ENCODE results near the gene SLC15A1. TPM values are rescaled to one million over a fixed set of nuclear protein-coding genes. Genes with fewer than 3 reads are reported as not detected.

The SLC15A1 gene
- total RNA-seq, 1 experiment from 2014 or later = 2.6 TPM

GRCh38 chr13:98772794-98773452 lies 20.5 kb upstream of the SLC15A1 start:
- H3K4me3 ChIP-seq (replicated peaks in 1 of 2; ENCODE audit: low read depth in 1 of 2, low read length in 2 of 2) = no peak overlapping the region
- H3K27me3 ChIP-seq (ENCODE audit: insufficient read depth, low read length) = no peaks in the 10 kb centered on the region
- H4K20me1 ChIP-seq (ENCODE audit: insufficient read depth) = no peaks in the 10 kb centered on the region
- peaks cover 15 to 27% of the 10 kb centered on the region in 2 experiments for H3K4me1 ChIP-seq (ENCODE audit: control insufficient read depth in 1 of 2, insufficient read depth in 2 of 2, low read length in 2 of 2)
- BruUV-seq (replicated peaks) = no TSS peak
- H3K79me2 ChIP-seq (ENCODE audit: insufficient read depth, low read length) = no peaks in the 10 kb centered on the region
- intact Hi-C loops (cut with micrococcal nuclease) = no loop called here
- no peak for ATAC-seq
- no peak overlapping the region for H3K27ac ChIP-seq (ENCODE audit: low read depth, low read length)
- no peak overlapping the region for H3K4me2 ChIP-seq (ENCODE audit: low read length)
- DNase-seq (ENCODE audit: low read depth, low spot score) = no peak
- ChIA-PET RAD21 (ENCODE audit: low non-redundant PET in 1 of 2, low total read pairs in 2 of 2, uncharacterized antibody in 2 of 2, unreplicated experiment in 2 of 2) (no interaction called here), POLR2A (no interaction called here), CTCF (no interaction called here)
- H3K9me3 ChIP-seq (ENCODE audit: control insufficient read depth in 1 of 2, insufficient read depth in 1 of 2, low read depth in 1 of 2, low read length in 2 of 2) = no peaks in the 10 kb centered on the region
- H3K36me3 ChIP-seq (ENCODE audit: control insufficient read depth in 1 of 2, insufficient read depth in 2 of 2, low read length in 2 of 2) = no peaks in the 10 kb centered on the region
- no peak overlapping the region for H2AFZ ChIP-seq (ENCODE audit: low read depth, low read length, poor library complexity, severe bottlenecking)
- no peaks in the 10 kb centered on the region for H3K9me2 ChIP-seq (ENCODE audit: insufficient read depth)
- TF ChIP-seq TCF7L2 (IDR thresholded peaks at IDR 0.05; ENCODE audit: borderline replicate concordance, extremely low read depth, insufficient read depth, insufficient read length) = no peak
- TF ChIP-seq JUND (IDR thresholded peaks at IDR 0.05) = no peak
- TF ChIP-seq FOSL1 (IDR thresholded peaks at IDR 0.05; ENCODE audit: low read depth) = no peak
- TF ChIP-seq, protein P1, sequence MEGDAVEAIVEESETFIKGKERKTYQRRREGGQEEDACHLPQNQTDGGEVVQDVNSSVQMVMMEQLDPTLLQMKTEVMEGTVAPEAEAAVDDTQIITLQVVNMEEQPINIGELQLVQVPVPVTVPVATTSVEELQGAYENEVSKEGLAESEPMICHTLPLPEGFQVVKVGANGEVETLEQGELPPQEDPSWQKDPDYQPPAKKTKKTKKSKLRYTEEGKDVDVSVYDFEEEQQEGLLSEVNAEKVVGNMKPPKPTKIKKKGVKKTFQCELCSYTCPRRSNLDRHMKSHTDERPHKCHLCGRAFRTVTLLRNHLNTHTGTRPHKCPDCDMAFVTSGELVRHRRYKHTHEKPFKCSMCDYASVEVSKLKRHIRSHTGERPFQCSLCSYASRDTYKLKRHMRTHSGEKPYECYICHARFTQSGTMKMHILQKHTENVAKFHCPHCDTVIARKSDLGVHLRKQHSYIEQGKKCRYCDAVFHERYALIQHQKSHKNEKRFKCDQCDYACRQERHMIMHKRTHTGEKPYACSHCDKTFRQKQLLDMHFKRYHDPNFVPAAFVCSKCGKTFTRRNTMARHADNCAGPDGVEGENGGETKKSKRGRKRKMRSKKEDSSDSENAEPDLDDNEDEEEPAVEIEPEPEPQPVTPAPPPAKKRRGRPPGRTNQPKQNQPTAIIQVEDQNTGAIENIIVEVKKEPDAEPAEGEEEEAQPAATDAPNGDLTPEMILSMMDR (IDR thresholded peaks at IDR 0.05 in 2 of 3, conservative IDR thresholded peaks at IDR 0.05 in 1 of 3; ENCODE audit: borderline replicate concordance in 1 of 3, insufficient read depth in 1 of 3, low read depth in 2 of 3, low read length in 2 of 3) = peak in 2 of 3 experiments; percentile 26 to 35; a peak in 2 of 6 replicates
- no peak for TF ChIP-seq ZNF274 (IDR thresholded peaks at IDR 0.05; ENCODE audit: low read depth, low read length)
- no peak overlapping the region for H3K9ac ChIP-seq (ENCODE audit: low read length)

Data from HCT116 (cell line).